ENCODE measurements around the gene ANO2. TPM values are rescaled to one million over a fixed set of nuclear protein-coding genes. Genes with fewer than 3 reads are reported as not detected.

Gene ANO2
- total RNA-seq, 2 experiments from 2014 or later = not detected

- ChIA-PET CTCF (interaction anchor here (0.7 to 1.2 kb wide), 2 partner anchors 39 to 90 kb away, joined by 3 read pairs; no protein-coding TSS in a partner anchor), POLR2A (no interaction called here)
- peaks cover 4% of the 10 kb centered on the region for H3K27me3 Mint-ChIP-seq
- ATAC-seq = no peak
- no peaks in the 10 kb centered on the region for H3K36me3 Mint-ChIP-seq (ENCODE audit: low read depth)
- intact Hi-C loops (cut with DNase I, micrococcal nuclease) = no loop called here
- no peaks in the 10 kb centered on the region for H3K9me3 Mint-ChIP-seq (ENCODE audit: low read depth)
- no peak overlapping the region for H3K4me3 Mint-ChIP-seq
- no peak for DNase-seq
- no peaks in the 10 kb centered on the region for H3K4me1 Mint-ChIP-seq
- no peak overlapping the region for H3K27ac Mint-ChIP-seq
These were observed 160.5 kb downstream of the ANO2 start for GRCh38 chr12:5784462-5785130.

- no peak for DNase-seq
- H3K4me1 Mint-ChIP-seq = no peaks in the 10 kb centered on the region
- peaks cover 6% of the 10 kb centered on the region for H3K27me3 Mint-ChIP-seq
- ChIA-PET POLR2A (no interaction called here), CTCF (interaction anchor here (0.7 to 1.2 kb wide), 2 partner anchors 10 to 38 kb away, joined by 3 read pairs; no protein-coding TSS in a partner anchor)
- H3K36me3 Mint-ChIP-seq (ENCODE audit: low read depth) = no peaks in the 10 kb centered on the region
- H3K9me3 Mint-ChIP-seq (ENCODE audit: low read depth) = no peaks in the 10 kb centered on the region
- H3K27ac Mint-ChIP-seq = no peak overlapping the region
- H3K4me3 Mint-ChIP-seq = no peak overlapping the region
- ATAC-seq = no peak
- intact Hi-C loops (cut with DNase I, micrococcal nuclease) = no loop called here
These were observed 161.7 kb downstream of the ANO2 start for GRCh38 chr12:5783289-5783920.

- Mint-ChIP-seq H3K4me3 (no peak overlapping the region), H3K27ac (no peak overlapping the region), H3K4me1 (no peaks in the 10 kb centered on the region), H3K27me3 (peaks cover 8% of the 10 kb centered on the region), H3K36me3 (ENCODE audit: low read depth) (no peaks in the 10 kb centered on the region), H3K9me3 (ENCODE audit: low read depth) (no peaks in the 10 kb centered on the region)
- ChIA-PET CTCF (no interaction called here), POLR2A (no interaction called here)
- ATAC-seq (no peak), DNase-seq (no peak)
- intact Hi-C loops (cut with DNase I, micrococcal nuclease) = no loop called here
These were observed 164.5 kb downstream of the ANO2 start for GRCh38 chr12:5780536-5780935.

- no peak for ATAC-seq
- POLR2A ChIA-PET = no interaction called here
- Mint-ChIP-seq H3K27me3 (peaks cover 9% of the 10 kb centered on the region), H3K4me1 (no peaks in the 10 kb centered on the region), H3K4me3 (no peak overlapping the region), H3K9me3 (ENCODE audit: low read depth) (no peaks in the 10 kb centered on the region), H3K27ac (no peak overlapping the region), H3K36me3 (ENCODE audit: low read depth) (no peaks in the 10 kb centered on the region)
- intact Hi-C loops (cut with DNase I, micrococcal nuclease) = no loop called here
- CTCF ChIA-PET = no interaction called here
- DNase-seq = no peak
These were observed 165.7 kb downstream of the ANO2 start for GRCh38 chr12:5779401-5779800.

- POLR2A ChIA-PET = no interaction called here
- Mint-ChIP-seq H3K4me3 (no peak overlapping the region), H3K36me3 (ENCODE audit: low read depth) (no peaks in the 10 kb centered on the region), H3K27ac (no peak overlapping the region), H3K9me3 (ENCODE audit: low read depth) (no peaks in the 10 kb centered on the region), H3K27me3 (peaks cover 9% of the 10 kb centered on the region), H3K4me1 (no peaks in the 10 kb centered on the region)
- no peak for DNase-seq
- no peak for ATAC-seq
- intact Hi-C loops (cut with DNase I, micrococcal nuclease) = no loop called here
- CTCF ChIA-PET = no interaction called here
These were observed 166.2 kb downstream of the ANO2 start for GRCh38 chr12:5778821-5779220.

GRCh38 chr12:5777451-5777850 lies 167.6 kb downstream of the ANO2 start:
- ChIA-PET CTCF (interaction anchor here (0.5 kb wide), 1 partner anchor 253 kb away, joined by 3 read pairs; no protein-coding TSS in a partner anchor), POLR2A (no interaction called here)
- Mint-ChIP-seq H3K9me3 (ENCODE audit: low read depth) (no peaks in the 10 kb centered on the region), H3K27me3 (peaks cover 9% of the 10 kb centered on the region), H3K36me3 (ENCODE audit: low read depth) (no peaks in the 10 kb centered on the region), H3K4me1 (no peaks in the 10 kb centered on the region), H3K27ac (no peak overlapping the region), H3K4me3 (no peak overlapping the region)
- DNase-seq (no peak), ATAC-seq (no peak)
- intact Hi-C loops (cut with DNase I, micrococcal nuclease) = no loop called here

- DNase-seq = no peak
- peaks cover 9% of the 10 kb centered on the region for H3K27me3 Mint-ChIP-seq
- no peak overlapping the region for H3K27ac Mint-ChIP-seq
- H3K4me1 Mint-ChIP-seq = no peaks in the 10 kb centered on the region
- ChIA-PET CTCF (interaction anchor here (0.8 kb wide), 1 partner anchor 23 kb away, joined by 3 read pairs; no protein-coding TSS in a partner anchor), POLR2A (no interaction called here)
- intact Hi-C loops (cut with DNase I, micrococcal nuclease) = no loop called here
- H3K9me3 Mint-ChIP-seq (ENCODE audit: low read depth) = no peaks in the 10 kb centered on the region
- no peaks in the 10 kb centered on the region for H3K36me3 Mint-ChIP-seq (ENCODE audit: low read depth)
- H3K4me3 Mint-ChIP-seq = no peak overlapping the region
- ATAC-seq = no peak
These were observed 169.0 kb downstream of the ANO2 start for GRCh38 chr12:5776091-5776490.

- H3K36me3 Mint-ChIP-seq (ENCODE audit: low read depth) = no peaks in the 10 kb centered on the region
- ATAC-seq = no peak
- ChIA-PET POLR2A (no interaction called here), CTCF (no interaction called here)
- H3K4me1 Mint-ChIP-seq = no peaks in the 10 kb centered on the region
- H3K27me3 Mint-ChIP-seq = peaks cover 11% of the 10 kb centered on the region
- no peak for DNase-seq
- intact Hi-C loops (cut with DNase I, micrococcal nuclease) = no loop called here
- H3K27ac Mint-ChIP-seq = no peak overlapping the region
- H3K9me3 Mint-ChIP-seq (ENCODE audit: low read depth) = no peaks in the 10 kb centered on the region
- H3K4me3 Mint-ChIP-seq = no peak overlapping the region
These were observed 171.5 kb downstream of the ANO2 start for GRCh38 chr12:5773550-5773949.

GRCh38 chr12:5771756-5772155 lies 173.3 kb downstream of the ANO2 start:
- no peaks in the 10 kb centered on the region for H3K4me1 Mint-ChIP-seq
- no peaks in the 10 kb centered on the region for H3K36me3 Mint-ChIP-seq (ENCODE audit: low read depth)
- POLR2A ChIA-PET = no interaction called here
- no peak overlapping the region for H3K27ac Mint-ChIP-seq
- no peak for DNase-seq
- H3K27me3 Mint-ChIP-seq = peaks cover 9% of the 10 kb centered on the region
- CTCF ChIA-PET = interaction anchor here (0.9 kb wide), 1 partner anchor 14 kb away, joined by 3 read pairs; no protein-coding TSS in a partner anchor
- ATAC-seq = no peak
- H3K4me3 Mint-ChIP-seq = no peak overlapping the region
- intact Hi-C loops (cut with DNase I, micrococcal nuclease) = no loop called here
- H3K9me3 Mint-ChIP-seq (ENCODE audit: low read depth) = no peaks in the 10 kb centered on the region

- ATAC-seq (no peak), DNase-seq (no peak)
- Mint-ChIP-seq H3K4me1 (no peaks in the 10 kb centered on the region), H3K27ac (no peak overlapping the region), H3K9me3 (ENCODE audit: low read depth) (no peaks in the 10 kb centered on the region), H3K4me3 (no peak overlapping the region), H3K36me3 (ENCODE audit: low read depth) (no peaks in the 10 kb centered on the region), H3K27me3 (peaks cover 6% of the 10 kb centered on the region)
- intact Hi-C loops (cut with DNase I, micrococcal nuclease) = no loop called here
- ChIA-PET POLR2A (no interaction called here), CTCF (interaction anchor here (0.9 kb wide), 1 partner anchor 13 kb away, joined by 3 read pairs; no protein-coding TSS in a partner anchor)
These were observed 174.3 kb downstream of the ANO2 start for GRCh38 chr12:5770727-5771126.

GRCh38 chr12:5768581-5769196 lies 176.4 kb downstream of the ANO2 start:
- ChIA-PET POLR2A (no interaction called here), CTCF (no interaction called here)
- DNase-seq (no peak), ATAC-seq (no peak)
- Mint-ChIP-seq H3K27ac (no peak overlapping the region), H3K4me3 (no peak overlapping the region), H3K4me1 (no peaks in the 10 kb centered on the region), H3K36me3 (ENCODE audit: low read depth) (no peaks in the 10 kb centered on the region), H3K27me3 (peaks cover 10% of the 10 kb centered on the region), H3K9me3 (ENCODE audit: low read depth) (no peaks in the 10 kb centered on the region)
- intact Hi-C loops (cut with DNase I, micrococcal nuclease) = no loop called here

GRCh38 chr12:5768171-5768570 lies 176.9 kb downstream of the ANO2 start:
- Mint-ChIP-seq H3K4me3 (no peak overlapping the region), H3K27me3 (peaks cover 10% of the 10 kb centered on the region), H3K9me3 (ENCODE audit: low read depth) (no peaks in the 10 kb centered on the region), H3K4me1 (no peaks in the 10 kb centered on the region), H3K36me3 (ENCODE audit: low read depth) (no peaks in the 10 kb centered on the region), H3K27ac (no peak overlapping the region)
- ChIA-PET CTCF (interaction anchor here (1.1 kb wide), 1 partner anchor 23 kb away, joined by 3 read pairs; no protein-coding TSS in a partner anchor), POLR2A (no interaction called here)
- ATAC-seq (no peak), DNase-seq (no peak)
- intact Hi-C loops (cut with DNase I, micrococcal nuclease) = no loop called here

All from activated CD4-positive, alpha-beta T cell treated with anti-CD3 and anti-CD28 coated beads for 36 hours (primary cell).